GM19239 (cell line): ENCODE measurements around the gene NUDT16L1.
"Not testable (repeated sequence)": the region's sequence is repeated elsewhere in the genome, so short reads cannot be mapped to it uniquely, and the experiment has no call there.

ENCODE experiments used
- DNase-seq: peaks from one replicate; pipeline ENCODE4 v3.0.0; 2011; ENCODE audit warnings: low spot score; ENCODE audit not compliant: insufficient read length
- FAIRE-seq: peaks from 2 replicates; lab custom pipeline; 2011; peaks lifted over from hg19 to GRCh38; lab: Jason Lieb, UNC

NUDT16L1 gene

GRCh38 chr16:4706871-4707270 is 13.5 kb downstream of the NUDT16L1 start:
- no peak for FAIRE-seq

GRCh38 chr16:4709481-4709880 is 16.1 kb downstream of the NUDT16L1 start:
- peak; percentile 47 for FAIRE-seq

More at GRCh38 chr16:4706871-4707270, 13.5 kb downstream of the NUDT16L1 start:
- no peak for DNase-seq

GRCh38 chr16:4713663-4714501 is 20.5 kb downstream of the NUDT16L1 start:
- DNase-seq (no peak), FAIRE-seq (no peak)

More at GRCh38 chr16:4709481-4709880, 16.1 kb downstream of the NUDT16L1 start:
- DNase-seq, result no peak

GRCh38 chr16:4714996-4715395 is 21.6 kb downstream of the NUDT16L1 start:
- FAIRE-seq (no peak), DNase-seq (no peak)

GRCh38 chr16:4718466-4718865 is 25.1 kb downstream of the NUDT16L1 start:
- no peak for FAIRE-seq
- DNase-seq, result no peak

GRCh38 chr16:4723071-4723767 is 29.9 kb downstream of the NUDT16L1 start:
- no peak for DNase-seq
- no peak for FAIRE-seq

- FAIRE-seq, result no peak
- no peak for DNase-seq
Measured at GRCh38 chr16:4724661-4725270, 31.4 kb downstream of the NUDT16L1 start.

GRCh38 chr16:4726616-4727015 is 33.3 kb downstream of the NUDT16L1 start:
- no peak for DNase-seq
- no peak for FAIRE-seq

- FAIRE-seq (no peak), DNase-seq (no peak)
Measured at GRCh38 chr16:4728676-4729075, 35.3 kb downstream of the NUDT16L1 start.

GRCh38 chr16:4729876-4730275 is 36.5 kb downstream of the NUDT16L1 start:
- FAIRE-seq (no peak), DNase-seq (no peak)

GRCh38 chr16:4733211-4733742 is 39.9 kb downstream of the NUDT16L1 start:
- FAIRE-seq (no peak), DNase-seq (no peak)

GRCh38 chr16:4733747-4734062 is 40.3 kb downstream of the NUDT16L1 start:
- FAIRE-seq, result no peak
- no peak for DNase-seq

GRCh38 chr16:4734063-4734729 is 40.8 kb downstream of the NUDT16L1 start, which contains the start of the genes ANKS3 and DNAAF8:
Gene ANKS3, minus strand, starts transcription at chr16:4734271. Its CDS starts 4,122 bp downstream, at chr16:4730149.
Gene DNAAF8, plus strand, starts transcription at chr16:4734537. Its CDS starts 1,978 bp downstream, at chr16:4736515.
- DNase-seq (peak; percentile 91), FAIRE-seq (peak; percentile 91)

- DNase-seq (peak; percentile 90), FAIRE-seq (peak; percentile 87)
Measured at GRCh38 chr16:4734730-4735535, 41.6 kb downstream of the NUDT16L1 start.

- no peak for FAIRE-seq
- DNase-seq, result no peak
Measured at GRCh38 chr16:4736546-4736945, 43.2 kb downstream of the NUDT16L1 start.

GRCh38 chr16:4737545-4737944 is 44.2 kb downstream of the NUDT16L1 start:
- no peak for FAIRE-seq
- DNase-seq, result no peak

GRCh38 chr16:4738370-4738769 is 45.0 kb downstream of the NUDT16L1 start:
- FAIRE-seq, DNase-seq: not testable (repeated sequence)

- no peak for DNase-seq
- no peak for FAIRE-seq
Measured at GRCh38 chr16:4743226-4743878, 50.0 kb downstream of the NUDT16L1 start.
